HFF-Myc (cell line): Measurements from ENCODE around the gene ATP2B1.

ENCODE experiments used
- DNase-seq: peaks from one replicate; pipeline ENCODE4 v3.0.0-alpha.2; 2011; ENCODE audit warnings: low read depth; ENCODE audit errors: extremely low read depth
- H3K4me3 ChIP-seq: replicated peaks from 2 replicates; pipeline ENCODE4 v1.5.1; 2011; ENCODE audit warnings: low read depth, mild to moderate bottlenecking, control low read depth, low read length
- TF ChIP-seq, protein P1 (sequence below): IDR thresholded peaks from 2 replicates; pipeline ENCODE4 v1.5.1; 2012; ENCODE audit warnings: mild to moderate bottlenecking, low read depth, low read length, control low read depth; ENCODE audit errors: missing control alignments

ATP2B1 gene

DNA sequence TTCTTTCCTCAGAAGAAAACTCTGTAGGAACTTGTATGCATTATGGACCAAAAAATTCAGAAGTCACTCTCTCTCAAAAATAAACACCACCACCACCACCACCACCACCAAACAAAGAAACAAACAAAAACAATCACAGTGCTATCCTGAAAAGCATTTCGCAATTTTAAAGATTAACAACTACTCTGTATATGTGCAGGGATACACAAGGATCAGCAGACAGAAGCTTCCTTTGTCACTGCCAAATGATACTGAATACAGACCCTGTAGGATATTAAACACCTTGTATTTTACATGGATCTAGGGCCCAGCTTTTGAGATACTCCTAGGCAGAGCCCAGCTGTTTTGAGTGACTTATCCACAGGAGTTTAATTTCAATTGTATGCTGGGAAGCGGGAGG is 31.7 kb downstream of the ATP2B1 start:
- TF ChIP-seq, protein P1, sequence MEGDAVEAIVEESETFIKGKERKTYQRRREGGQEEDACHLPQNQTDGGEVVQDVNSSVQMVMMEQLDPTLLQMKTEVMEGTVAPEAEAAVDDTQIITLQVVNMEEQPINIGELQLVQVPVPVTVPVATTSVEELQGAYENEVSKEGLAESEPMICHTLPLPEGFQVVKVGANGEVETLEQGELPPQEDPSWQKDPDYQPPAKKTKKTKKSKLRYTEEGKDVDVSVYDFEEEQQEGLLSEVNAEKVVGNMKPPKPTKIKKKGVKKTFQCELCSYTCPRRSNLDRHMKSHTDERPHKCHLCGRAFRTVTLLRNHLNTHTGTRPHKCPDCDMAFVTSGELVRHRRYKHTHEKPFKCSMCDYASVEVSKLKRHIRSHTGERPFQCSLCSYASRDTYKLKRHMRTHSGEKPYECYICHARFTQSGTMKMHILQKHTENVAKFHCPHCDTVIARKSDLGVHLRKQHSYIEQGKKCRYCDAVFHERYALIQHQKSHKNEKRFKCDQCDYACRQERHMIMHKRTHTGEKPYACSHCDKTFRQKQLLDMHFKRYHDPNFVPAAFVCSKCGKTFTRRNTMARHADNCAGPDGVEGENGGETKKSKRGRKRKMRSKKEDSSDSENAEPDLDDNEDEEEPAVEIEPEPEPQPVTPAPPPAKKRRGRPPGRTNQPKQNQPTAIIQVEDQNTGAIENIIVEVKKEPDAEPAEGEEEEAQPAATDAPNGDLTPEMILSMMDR = no peak
- DNase-seq = no peak
- H3K4me3 ChIP-seq = no peak overlapping the region

- TF ChIP-seq, protein P1 = no peak
- no peak overlapping the region for H3K4me3 ChIP-seq
- no peak for DNase-seq
Observed at GRCh38 chr12:89674326-89674942, 34.2 kb downstream of the ATP2B1 start.

GRCh38 chr12:89673603-89674002 is 35.0 kb downstream of the ATP2B1 start:
- H3K4me3 ChIP-seq = no peak overlapping the region
- TF ChIP-seq, protein P1 = no peak
- no peak for DNase-seq

DNA sequence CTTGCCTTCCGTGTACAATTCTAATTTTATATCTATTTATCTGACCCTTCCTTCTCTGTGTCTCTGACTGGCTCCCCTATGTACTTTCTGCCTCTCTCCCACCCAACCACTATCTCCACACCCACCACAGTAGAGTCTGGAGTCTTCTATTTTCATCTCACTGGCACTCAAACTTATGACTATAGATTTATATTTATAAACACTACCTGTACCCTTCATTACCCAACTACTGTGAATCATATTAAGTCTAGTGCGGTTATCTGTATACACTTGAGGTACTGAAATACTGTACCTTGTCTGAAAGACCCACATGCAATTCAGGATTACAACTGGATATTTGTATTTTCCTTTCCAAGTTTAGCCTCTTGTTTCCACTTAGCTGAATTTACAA is 36.1 kb downstream of the ATP2B1 start:
- TF ChIP-seq, protein P1 = no peak
- no peak for DNase-seq
- no peak overlapping the region for H3K4me3 ChIP-seq

- TF ChIP-seq, protein P1 = no peak
- no peak overlapping the region for H3K4me3 ChIP-seq
- no peak for DNase-seq
Observed at GRCh38 chr12:89671469-89671868, 37.2 kb downstream of the ATP2B1 start.

GRCh38 chr12:89669197-89669596 is 39.4 kb downstream of the ATP2B1 start:
- no peak for DNase-seq
- TF ChIP-seq, protein P1 = no peak
- H3K4me3 ChIP-seq = no peak overlapping the region

- no peak for DNase-seq
- TF ChIP-seq, protein P1 = no peak
- H3K4me3 ChIP-seq = no peak overlapping the region
Observed at GRCh38 chr12:89665556-89665955, 43.1 kb downstream of the ATP2B1 start.
